Measurements from ENCODE around the gene MX2.

Gene MX2

GRCh38 chr21:41363370-41364270 is 1.8 kb downstream of the MX2 start:
- no peak for DNase-seq (ENCODE audit: extremely low read depth in 1 of 2, low read depth in 1 of 2)

GRCh38 chr21:41364308-41364707 is 2.5 kb downstream of the MX2 start:
- DNase-seq (ENCODE audit: extremely low read depth in 1 of 2, low read depth in 1 of 2), result no peak

GRCh38 chr21:41365377-41366107 is 3.7 kb downstream of the MX2 start:
- DNase-seq (ENCODE audit: extremely low read depth in 1 of 2, low read depth in 1 of 2), result no peak

GRCh38 chr21:41366522-41367151 is 4.8 kb downstream of the MX2 start:
- DNase-seq (ENCODE audit: extremely low read depth in 1 of 2, low read depth in 1 of 2), result no peak

GRCh38 chr21:41367301-41367944 is 5.6 kb downstream of the MX2 start:
- DNase-seq (ENCODE audit: extremely low read depth in 1 of 2, low read depth in 1 of 2), result no peak

GRCh38 chr21:41367945-41368734 is 6.3 kb downstream of the MX2 start:
- no peak for DNase-seq (ENCODE audit: extremely low read depth in 1 of 2, low read depth in 1 of 2)

GRCh38 chr21:41368735-41369104 is 6.9 kb downstream of the MX2 start:
- DNase-seq (ENCODE audit: extremely low read depth in 1 of 2, low read depth in 1 of 2), result no peak

GRCh38 chr21:41369105-41369919 is 7.5 kb downstream of the MX2 start:
- no peak for DNase-seq (ENCODE audit: extremely low read depth in 1 of 2, low read depth in 1 of 2)

- DNase-seq (ENCODE audit: extremely low read depth in 1 of 2, low read depth in 1 of 2), result no peak
These were observed 8.4 kb downstream of the MX2 start for GRCh38 chr21:41369920-41370839.

GRCh38 chr21:41370840-41371684 is 9.2 kb downstream of the MX2 start:
- no peak for DNase-seq (ENCODE audit: extremely low read depth in 1 of 2, low read depth in 1 of 2)

GRCh38 chr21:41371685-41372030 is 9.8 kb downstream of the MX2 start:
- DNase-seq (ENCODE audit: extremely low read depth in 1 of 2, low read depth in 1 of 2), result no peak

- DNase-seq (ENCODE audit: extremely low read depth in 1 of 2, low read depth in 1 of 2), result no peak
These were observed 11.4 kb downstream of the MX2 start for GRCh38 chr21:41373253-41373652.

GRCh38 chr21:41373763-41374162 is 11.9 kb downstream of the MX2 start:
- DNase-seq (ENCODE audit: extremely low read depth in 1 of 2, low read depth in 1 of 2), result no peak

GRCh38 chr21:41374177-41374712 is 12.4 kb downstream of the MX2 start:
- DNase-seq (ENCODE audit: extremely low read depth in 1 of 2, low read depth in 1 of 2), result no peak

- no peak for DNase-seq (ENCODE audit: extremely low read depth in 1 of 2, low read depth in 1 of 2)
These were observed 13.2 kb downstream of the MX2 start for GRCh38 chr21:41374867-41375533.

GRCh38 chr21:41375875-41376274 is 14.0 kb downstream of the MX2 start:
- DNase-seq (ENCODE audit: extremely low read depth in 1 of 2, low read depth in 1 of 2), result no peak

GRCh38 chr21:41377715-41378114 is 15.9 kb downstream of the MX2 start:
- DNase-seq (ENCODE audit: extremely low read depth in 1 of 2, low read depth in 1 of 2), result no peak

All from stimulated activated CD8-positive, alpha-beta memory T cell treated with anti-CD3 and anti-CD28 coated beads, Interleukin-7, amount 100 ng/mL, for 48 hours (primary cell).